CD14-positive monocyte (primary cell): Measurements from ENCODE around the gene FGD3. TPM values are rescaled to one million over a fixed set of nuclear protein-coding genes. Genes with fewer than 3 reads are reported as not detected.

ENCODE experiments used
- DNase-seq, 3 donors: peaks; one replicate each; pipeline ENCODE4 v3.0.0-alpha.2; 2011 to 2022
- H2AFZ ChIP-seq: 2 replicates; pipeline ENCODE4 v1.6.0; 2012; ENCODE audit warnings: mild to moderate bottlenecking, low read depth, low read length, inconsistent platforms; ENCODE audit not compliant: insufficient read depth, poor library complexity, severe bottlenecking
- H3K27ac ChIP-seq, 2 donors: 1 replicate in 1 of 2; 2 replicates in 1 of 2; pipeline ENCODE4 v1.5.1; 2012 to 2013; ENCODE audit warnings: low read length in 2 of 2, control low read depth in 1 of 2, inconsistent platforms in 1 of 2, low read depth in 1 of 2, mild to moderate bottlenecking in 1 of 2
- H3K27me3 ChIP-seq, 2 donors: one replicate each; pipeline versions ENCODE4 v1.6.0 to v1.6.1; 2011 to 2013; ENCODE audit warnings: low read length in 2 of 2; ENCODE audit not compliant: control insufficient read depth in 2 of 2, insufficient read depth in 2 of 2
- H3K36me3 ChIP-seq, 2 donors: replicated peaks in 1 of 2; 1 replicate in 1 of 2; 2 replicates in 1 of 2; pipeline versions ENCODE4 v1.5.1 to v1.6.1; 2012 to 2013; ENCODE audit warnings: low read length in 2 of 2, control low read depth in 1 of 2, inconsistent platforms in 1 of 2, mild to moderate bottlenecking in 1 of 2; ENCODE audit not compliant: insufficient read depth in 2 of 2, control insufficient read depth in 1 of 2
- H3K4me1 ChIP-seq, 2 donors: 1 replicate in 1 of 2; 2 replicates in 1 of 2; pipeline versions ENCODE4 v1.5.1 to v1.6.1; 2012 to 2013; ENCODE audit warnings: low read length in 2 of 2, control low read depth in 1 of 2, inconsistent platforms in 1 of 2, mild to moderate bottlenecking in 1 of 2, moderate library complexity in 1 of 2; ENCODE audit not compliant: insufficient read depth in 2 of 2, control insufficient read depth in 1 of 2
- H3K4me2 ChIP-seq: replicated peaks from 2 replicates; pipeline ENCODE3; 2012; ENCODE audit warnings: low read length, moderate library complexity, mild to moderate bottlenecking; ENCODE audit not compliant: poor library complexity, severe bottlenecking; ENCODE audit errors: extremely low read depth
- H3K4me3 ChIP-seq, 3 experiments: fragments of 200-600 bp in 1 of 3; sonication (generic) in 1 of 3; replicated peaks in 1 of 3; 1 replicate in 2 of 3; 2 replicates in 1 of 3; pipeline ENCODE4 v1.5.1; 2011 to 2013; ENCODE audit warnings: low read length in 3 of 3, mild to moderate bottlenecking in 3 of 3, control low read depth in 2 of 3, low read depth in 2 of 3, inconsistent platforms in 1 of 3, moderate library complexity in 1 of 3
- H3K79me2 ChIP-seq: 2 replicates; pipeline ENCODE4 v1.6.0; 2012; ENCODE audit warnings: mild to moderate bottlenecking, control low read depth, inconsistent platforms, low read length, moderate library complexity; ENCODE audit not compliant: insufficient read depth
- H3K9ac ChIP-seq: 2 replicates; pipeline ENCODE4 v1.6.0; 2017; ENCODE audit warnings: low read length, mild to moderate bottlenecking; ENCODE audit not compliant: insufficient read depth, poor library complexity, severe bottlenecking
- H3K9me3 ChIP-seq, 2 donors: replicated peaks in 1 of 2; 1 replicate in 1 of 2; 2 replicates in 1 of 2; pipeline versions ENCODE4 v1.5.1 to v1.6.1; 2012 to 2013; ENCODE audit warnings: low read length in 2 of 2, control low read depth in 1 of 2; ENCODE audit not compliant: control insufficient read depth in 1 of 2, insufficient read depth in 1 of 2
- H4K20me1 ChIP-seq: 2 replicates; pipeline ENCODE4 v1.6.0; 2012; ENCODE audit warnings: mild to moderate bottlenecking, low read length, control low read depth, moderate library complexity; ENCODE audit not compliant: insufficient read depth
- H3K27ac Mint-ChIP-seq, 7 donors: one replicate each; pipeline ENCODE4 v1.8.0; 2020; ENCODE audit warnings: mild to moderate bottlenecking in 7 of 7, mixed read lengths in 7 of 7, moderate library complexity in 6 of 7, inconsistent platforms in 2 of 7
- H3K27me3 Mint-ChIP-seq, 3 donors: one replicate each; pipeline ENCODE4 v1.8.0; 2021 to 2022; ENCODE audit warnings: low read depth in 3 of 3, mild to moderate bottlenecking in 3 of 3, mixed read lengths in 3 of 3, moderate library complexity in 3 of 3, inconsistent platforms in 1 of 3
- H3K36me3 Mint-ChIP-seq, 2 donors: one replicate each; pipeline ENCODE4 v1.8.0; 2020; ENCODE audit warnings: mixed read lengths in 2 of 2, inconsistent platforms in 1 of 2, mild to moderate bottlenecking in 1 of 2
- H3K4me1 Mint-ChIP-seq: one replicate; pipeline ENCODE4 v1.8.0; 2020; ENCODE audit warnings: mild to moderate bottlenecking, mixed read lengths
- H3K4me3 Mint-ChIP-seq, 2 donors: one replicate each; pipeline ENCODE4 v1.8.0; 2020; ENCODE audit warnings: mild to moderate bottlenecking in 2 of 2, mixed read lengths in 2 of 2, moderate library complexity in 1 of 2
- H3K9me3 Mint-ChIP-seq, 7 donors: one replicate each; pipeline ENCODE4 v1.8.0; 2020 to 2022; ENCODE audit warnings: mixed read lengths in 7 of 7, mild to moderate bottlenecking in 6 of 7, moderate library complexity in 6 of 7, inconsistent platforms in 2 of 7
- WGBS: methylation state at CpG from one replicate; pipeline ENCODE4 v1.1.5; 2013; ENCODE audit warnings: missing lambda C conversion rate; ENCODE audit not compliant: insufficient coverage; 5-methylcytosine and 5-hydroxymethylcytosine counted together
- intact Hi-C, 2 donors: fragments of 100-400 bp; cut with micrococcal nuclease; formaldehyde crosslinking; loops; one replicate each; pipeline versions ENCODE4 v1.15.0 to v1.15.1; 2023
- polyA plus RNA-seq, 3 donors: library from polyadenylated mRNA; depleted of rRNA in 1 of 3; unstranded in 2 of 3; stranded (reverse) in 1 of 3; fragments of 300-500 nt in 2 of 3; fragments of >200 nt in 1 of 3; fragmentation: Illumina TruSeq in 2 of 3; gene quantifications; 1 replicate in 2 of 3; 2 replicates in 1 of 3; pipeline ENCODE4 v1.2.3, GENCODE V29; 2012 to 2021
- TF ChIP-seq, protein P1 (sequence below): fragments of 200-600 bp; IDR thresholded peaks from one replicate; pipeline ENCODE4 v1.8.0; 2022; ENCODE audit warnings: antibody characterized with exemption, mild to moderate bottlenecking

Gene FGD3
- polyA plus RNA-seq, 3 donors, result 32.4 to 120 (median 56.2) TPM

DNA sequence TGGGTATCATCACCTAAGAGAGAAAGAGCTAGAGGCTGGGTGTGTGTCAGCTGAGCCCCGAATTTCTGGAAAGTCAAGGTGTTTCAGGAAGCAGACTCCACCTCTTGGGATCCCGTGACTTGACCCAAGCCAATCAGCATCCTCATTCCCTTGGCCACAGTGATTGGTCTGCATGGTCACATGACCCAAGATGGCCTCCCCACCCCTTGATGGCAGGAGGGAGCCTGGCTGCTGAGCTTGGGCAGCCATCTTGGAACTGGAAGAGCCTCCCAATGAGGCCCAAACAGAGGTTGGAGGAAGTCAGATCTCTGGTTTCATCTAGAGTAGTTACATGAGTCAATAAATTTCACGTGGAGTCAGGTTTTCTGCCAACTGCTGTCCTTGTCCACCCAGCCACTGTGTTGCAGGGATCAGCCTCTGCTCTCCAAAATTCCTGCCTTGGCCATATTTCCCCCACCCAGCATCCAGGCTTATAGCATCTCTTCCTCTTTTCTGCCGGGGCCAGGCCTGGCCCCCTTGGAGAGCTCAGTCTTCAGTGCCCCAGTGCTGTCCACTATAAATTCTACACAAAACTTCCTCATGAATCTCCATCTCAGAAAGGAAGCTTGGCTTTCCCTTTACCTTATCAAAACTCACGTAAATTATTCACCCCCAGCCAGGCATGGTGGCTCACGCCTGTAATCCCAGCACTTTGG is 93.9 kb downstream of the FGD3 start:
- H2AFZ ChIP-seq, result no peak overlapping the region
- H3K4me2 ChIP-seq, result no peak overlapping the region
- peaks cover 5 to 8% of the 10 kb centered on the region in 2 donors for H3K36me3 ChIP-seq
- H4K20me1 ChIP-seq, result peaks cover 13% of the 10 kb centered on the region
- Mint-ChIP-seq H3K4me1 (peaks cover 94% of the 10 kb centered on the region), H3K36me3 (peaks cover 7 to 13% of the 10 kb centered on the region in 2 donors), H3K27ac (peak overlapping the region; percentile 33 to 86 (median 72)), H3K27me3 (no peaks in the 10 kb centered on the region), H3K4me3 (peak overlapping the region in 1 of 2 donors; percentile 31), H3K9me3 (peaks cover 0 to 5% (median 5%) of the 10 kb centered on the region in 7 donors)
- H3K79me2 ChIP-seq, result peaks cover 5% of the 10 kb centered on the region
- no peak overlapping the region for H3K4me3 ChIP-seq
- intact Hi-C loops, result no loop called here
- DNase-seq, result peak; percentile 37 to 61 (median 42)
- H3K9me3 ChIP-seq, result peaks cover 0 to 9% of the 10 kb centered on the region in 2 donors
- TF ChIP-seq, protein P1, sequence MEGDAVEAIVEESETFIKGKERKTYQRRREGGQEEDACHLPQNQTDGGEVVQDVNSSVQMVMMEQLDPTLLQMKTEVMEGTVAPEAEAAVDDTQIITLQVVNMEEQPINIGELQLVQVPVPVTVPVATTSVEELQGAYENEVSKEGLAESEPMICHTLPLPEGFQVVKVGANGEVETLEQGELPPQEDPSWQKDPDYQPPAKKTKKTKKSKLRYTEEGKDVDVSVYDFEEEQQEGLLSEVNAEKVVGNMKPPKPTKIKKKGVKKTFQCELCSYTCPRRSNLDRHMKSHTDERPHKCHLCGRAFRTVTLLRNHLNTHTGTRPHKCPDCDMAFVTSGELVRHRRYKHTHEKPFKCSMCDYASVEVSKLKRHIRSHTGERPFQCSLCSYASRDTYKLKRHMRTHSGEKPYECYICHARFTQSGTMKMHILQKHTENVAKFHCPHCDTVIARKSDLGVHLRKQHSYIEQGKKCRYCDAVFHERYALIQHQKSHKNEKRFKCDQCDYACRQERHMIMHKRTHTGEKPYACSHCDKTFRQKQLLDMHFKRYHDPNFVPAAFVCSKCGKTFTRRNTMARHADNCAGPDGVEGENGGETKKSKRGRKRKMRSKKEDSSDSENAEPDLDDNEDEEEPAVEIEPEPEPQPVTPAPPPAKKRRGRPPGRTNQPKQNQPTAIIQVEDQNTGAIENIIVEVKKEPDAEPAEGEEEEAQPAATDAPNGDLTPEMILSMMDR, result no peak
- H3K27ac ChIP-seq, result peak overlapping the region; percentile 0 to 22
- no peaks in the 10 kb centered on the region for H3K27me3 ChIP-seq
- H3K4me1 ChIP-seq, result peaks cover 90 to 98% of the 10 kb centered on the region in 2 donors
- WGBS, result 57% methylated on average over 5 of the region's 6 CpGs
- H3K9ac ChIP-seq, result no peak overlapping the region

DNA sequence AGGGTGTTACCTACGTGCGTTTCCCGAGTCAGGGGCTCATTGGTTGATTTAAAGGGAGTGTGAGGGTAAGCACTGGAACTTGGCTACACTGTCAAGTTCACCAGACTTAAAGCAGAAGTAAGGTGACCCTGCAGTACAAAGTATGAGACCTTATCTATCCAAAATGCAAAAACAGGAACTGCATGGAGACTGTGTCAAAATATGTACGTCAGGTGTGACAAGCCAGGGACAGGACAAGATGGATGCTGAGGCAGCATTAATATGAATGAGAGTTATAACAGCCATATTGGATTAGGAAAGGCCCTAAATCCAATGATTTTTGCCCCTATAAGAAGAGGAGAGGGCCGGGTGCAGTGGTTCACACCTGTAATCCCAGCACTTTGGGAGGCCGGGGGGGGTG is 95.8 kb downstream of the FGD3 start:
- peak overlapping the region in 1 of 2 donors; percentile 15 for H3K27ac ChIP-seq
- no peak overlapping the region for H3K4me3 Mint-ChIP-seq
- H3K4me1 ChIP-seq, result peaks cover 78 to 89% of the 10 kb centered on the region in 2 donors
- H3K9ac ChIP-seq, result no peak overlapping the region
- WGBS, result 59% methylated on average over 3 of the region's 6 CpGs
- peaks cover 0 to 10% of the 10 kb centered on the region in 2 donors for H3K9me3 ChIP-seq
- H3K4me2 ChIP-seq, result no peak overlapping the region
- peaks cover 3% of the 10 kb centered on the region for H3K79me2 ChIP-seq
- no peaks in the 10 kb centered on the region for H3K27me3 ChIP-seq
- H3K9me3 Mint-ChIP-seq, result peaks cover 0 to 7% (median 5%) of the 10 kb centered on the region in 7 donors
- H3K27ac Mint-ChIP-seq, result peak overlapping the region in 6 of 7 donors; percentile 35 to 79 (median 68)
- intact Hi-C loops, result no loop called here
- peaks cover 4 to 6% of the 10 kb centered on the region in 2 donors for H3K36me3 Mint-ChIP-seq
- no peaks in the 10 kb centered on the region for H3K36me3 ChIP-seq
- H3K27me3 Mint-ChIP-seq, result peaks cover 0 to 2% (median 0%) of the 10 kb centered on the region in 3 donors
- H3K4me3 ChIP-seq, result no peak overlapping the region
- peaks cover 1% of the 10 kb centered on the region for H4K20me1 ChIP-seq
- DNase-seq, result peak; percentile 53 to 61 (median 54)
- H3K4me1 Mint-ChIP-seq, result peaks cover 87% of the 10 kb centered on the region
- TF ChIP-seq, protein P1, result no peak
- no peak overlapping the region for H2AFZ ChIP-seq
